GM20431 (cell line): ENCODE data around the gene XCL1.

ENCODE experiments used
- in situ Hi-C: fragments of 300-500 bp; cut with MseI, MboI; formaldehyde crosslinking; loops from one replicate; pipeline ENCODE4 v1.15.0; 2020; ENCODE audit warnings: low sequenced_read_pairs; ENCODE audit not compliant: unreplicated experiment

Gene XCL1

GRCh38 chr1:168598892-168599291 lies 22.5 kb downstream of the XCL1 start:
- in situ Hi-C loops, result loop anchor here (25.0 kb wide), 1 partner anchor 262 kb away; no protein-coding TSS in a partner anchor

DNA sequence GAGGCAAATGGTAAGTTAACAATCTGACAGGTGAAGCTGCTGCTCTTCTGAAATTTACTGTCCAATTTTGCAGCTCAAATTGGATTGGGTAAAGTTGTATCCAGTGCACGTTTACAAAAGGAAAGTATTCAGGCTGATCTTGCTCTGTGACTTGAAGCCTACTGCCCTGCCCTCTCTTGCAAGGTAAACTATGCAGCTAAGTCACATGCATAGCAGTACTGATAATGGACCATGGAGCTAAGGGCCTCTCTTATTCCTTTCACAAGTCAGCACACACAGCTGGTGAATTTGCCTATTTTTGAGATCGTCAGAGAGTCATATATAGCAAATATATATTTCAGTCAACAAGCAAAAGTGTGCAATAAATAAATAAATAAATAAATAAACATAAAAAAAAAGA lies 23.2 kb downstream of the XCL1 start:
- in situ Hi-C loops, result loop anchor here (25.0 kb wide), 3 partner anchors 262 to 738 kb away; no protein-coding TSS in a partner anchor

DNA sequence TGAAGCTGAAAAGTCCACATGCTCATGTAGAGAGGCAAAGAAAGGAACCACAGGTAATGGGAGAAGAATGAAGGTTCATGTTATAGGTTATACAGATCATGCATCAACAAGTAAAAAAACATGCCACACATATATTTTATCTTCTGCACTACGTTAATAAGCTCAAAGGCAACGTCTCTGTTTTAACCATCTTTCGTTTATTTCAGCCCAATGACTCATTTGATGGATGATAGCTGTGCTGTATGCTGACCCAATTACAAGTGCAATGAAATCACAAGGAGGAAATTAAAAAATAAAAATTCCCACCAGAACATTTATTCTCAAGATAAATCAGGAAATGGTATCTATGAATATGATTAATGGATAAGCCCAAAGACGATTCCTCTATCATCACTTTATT lies 24.6 kb downstream of the XCL1 start:
- in situ Hi-C loops, result loop anchor here (25.0 kb wide), 2 partner anchors 536 to 736 kb away; no protein-coding TSS in a partner anchor

DNA sequence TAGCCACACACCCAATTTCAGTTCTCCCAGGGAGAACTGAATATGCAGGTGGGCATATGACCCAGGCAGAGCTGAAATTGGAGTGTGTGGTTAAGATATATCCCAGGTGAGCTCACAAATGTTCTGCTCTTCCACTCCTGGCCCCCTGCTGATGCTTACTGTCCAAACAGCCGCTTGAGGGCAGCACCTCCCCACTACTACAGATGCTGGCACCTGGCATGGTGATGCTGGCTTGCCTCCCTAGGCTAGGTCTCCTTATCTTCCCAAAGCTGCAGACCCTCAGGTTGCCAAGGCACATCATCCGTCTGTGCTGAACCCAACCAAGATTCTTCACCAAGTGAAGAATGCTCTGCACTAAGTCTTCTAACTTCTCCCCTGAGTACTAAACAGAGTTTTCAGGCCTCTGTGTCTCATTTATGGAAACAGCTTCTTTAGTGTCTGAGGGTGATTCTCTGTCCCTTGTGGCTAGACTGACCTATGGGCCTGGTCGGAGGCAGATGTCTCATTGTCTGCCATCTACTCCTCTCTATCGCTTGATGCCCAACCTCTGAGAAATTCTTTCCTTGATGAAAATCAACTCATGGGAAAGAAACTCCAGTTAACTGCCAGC lies 27.2 kb downstream of the XCL1 start:
- in situ Hi-C loops, result loop anchor here (25.0 kb wide), 2 partner anchors 534 to 734 kb away; no protein-coding TSS in a partner anchor

- in situ Hi-C loops, result loop anchor here (25.0 kb wide), 2 partner anchors 532 to 732 kb away; no protein-coding TSS in a partner anchor
Measured at GRCh38 chr1:168605443-168605842, 29.0 kb downstream of the XCL1 start.

DNA sequence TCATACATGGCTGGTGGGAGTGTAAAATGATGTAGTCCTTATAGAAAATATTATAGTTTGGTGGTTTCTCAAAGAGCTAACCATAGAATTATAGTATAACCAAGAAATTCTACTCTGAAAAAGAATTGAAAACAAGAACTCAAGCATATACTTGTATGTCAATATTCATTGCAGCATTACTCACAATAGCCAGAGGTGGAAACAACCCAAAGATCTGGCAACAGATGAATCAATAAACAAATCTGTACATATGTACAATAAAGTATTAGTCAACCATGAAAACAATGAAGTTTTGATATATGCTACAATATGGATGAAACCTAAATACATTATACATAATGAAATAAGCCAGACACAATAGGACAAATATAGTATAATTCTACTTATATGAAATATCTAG lies 29.7 kb downstream of the XCL1 start:
- in situ Hi-C loops, result loop anchor here (25.0 kb wide), 2 partner anchors 531 to 731 kb away; no protein-coding TSS in a partner anchor

GRCh38 chr1:168607872-168608428 lies 31.5 kb downstream of the XCL1 start:
- in situ Hi-C loops, result loop anchor here (25.0 kb wide), 2 partner anchors 529 to 729 kb away; no protein-coding TSS in a partner anchor

DNA sequence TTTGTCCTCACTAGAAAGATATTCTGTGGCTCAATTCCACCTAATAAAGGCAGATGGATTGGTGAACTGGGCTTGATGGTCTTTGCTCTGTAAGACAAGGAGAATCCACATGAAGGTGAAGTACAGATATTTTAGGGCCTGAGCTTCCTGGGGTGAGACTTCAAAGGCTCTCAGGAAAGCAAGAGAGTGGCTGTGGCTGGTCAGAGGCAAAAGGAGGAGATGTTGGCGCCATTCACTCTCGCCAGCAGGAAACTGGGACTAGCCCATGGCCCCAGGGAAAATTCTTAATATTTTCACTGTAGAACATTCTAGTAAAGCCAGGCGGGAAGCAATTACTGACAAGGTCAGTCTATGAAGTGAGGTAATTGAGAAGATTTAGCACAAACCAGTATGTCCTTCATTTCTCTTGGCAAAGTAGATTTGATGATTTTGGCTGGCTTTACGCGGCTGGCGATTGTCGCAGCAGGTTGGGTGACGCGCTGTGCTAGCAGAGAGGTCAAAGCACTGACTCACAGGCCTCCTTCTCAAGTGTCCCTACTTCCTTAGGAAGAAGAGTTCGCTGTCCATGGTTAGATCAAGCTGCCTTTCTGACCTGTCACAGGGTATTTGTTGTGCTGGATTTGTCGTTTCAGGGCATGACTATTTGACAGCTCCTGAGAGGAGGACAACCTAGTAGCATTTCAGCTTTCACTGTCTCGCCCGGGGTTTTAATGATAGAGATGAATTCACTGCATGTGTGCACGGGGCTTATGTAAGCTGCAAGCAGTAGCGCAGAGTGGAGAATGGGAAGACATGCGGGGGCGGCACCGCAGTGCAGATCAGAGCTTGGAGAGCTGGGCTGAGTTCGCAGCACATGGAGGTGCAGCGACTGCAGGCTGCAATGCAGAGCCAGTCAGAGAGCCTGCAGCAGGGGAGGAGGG lies 32.7 kb downstream of the XCL1 start:
- in situ Hi-C loops, result loop anchor here (25.0 kb wide), 2 partner anchors 528 to 728 kb away; no protein-coding TSS in a partner anchor

- in situ Hi-C loops, result loop anchor here (25.0 kb wide), 2 partner anchors 527 to 727 kb away; no protein-coding TSS in a partner anchor
Measured at GRCh38 chr1:168609741-168610510, 33.5 kb downstream of the XCL1 start.

- in situ Hi-C loops, result loop anchor here (25.0 kb wide), 2 partner anchors 524 to 724 kb away; no protein-coding TSS in a partner anchor
Measured at GRCh38 chr1:168613038-168613451, 36.6 kb downstream of the XCL1 start.

DNA sequence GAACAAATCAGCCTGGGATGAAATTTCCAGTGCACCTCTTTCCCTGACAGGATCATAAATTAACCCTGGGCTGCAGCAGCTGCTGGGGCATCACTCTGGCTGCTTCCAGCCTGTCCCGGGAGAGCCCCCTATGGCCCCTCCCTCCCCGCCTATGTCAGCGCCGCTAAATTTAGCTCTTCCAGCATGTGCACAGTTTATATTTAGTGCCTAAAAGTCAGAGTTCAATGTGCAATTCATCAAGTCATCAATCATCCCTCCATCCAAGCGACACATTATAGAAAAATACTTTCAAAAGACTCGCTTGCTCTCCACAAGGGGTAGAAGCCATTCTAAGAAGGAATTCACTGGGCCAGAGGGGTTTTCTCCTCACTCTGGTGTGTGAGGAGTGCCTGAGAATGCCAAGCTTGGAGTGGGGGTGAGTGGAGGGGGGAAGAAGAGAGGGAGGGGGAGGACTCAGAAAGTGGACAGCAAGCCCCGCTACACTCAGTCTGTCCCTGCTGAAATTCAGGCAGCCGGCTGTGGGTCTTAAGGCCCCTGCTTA lies 37.4 kb downstream of the XCL1 start:
- in situ Hi-C loops, result loop anchor here (25.0 kb wide), 2 partner anchors 524 to 724 kb away; no protein-coding TSS in a partner anchor

DNA sequence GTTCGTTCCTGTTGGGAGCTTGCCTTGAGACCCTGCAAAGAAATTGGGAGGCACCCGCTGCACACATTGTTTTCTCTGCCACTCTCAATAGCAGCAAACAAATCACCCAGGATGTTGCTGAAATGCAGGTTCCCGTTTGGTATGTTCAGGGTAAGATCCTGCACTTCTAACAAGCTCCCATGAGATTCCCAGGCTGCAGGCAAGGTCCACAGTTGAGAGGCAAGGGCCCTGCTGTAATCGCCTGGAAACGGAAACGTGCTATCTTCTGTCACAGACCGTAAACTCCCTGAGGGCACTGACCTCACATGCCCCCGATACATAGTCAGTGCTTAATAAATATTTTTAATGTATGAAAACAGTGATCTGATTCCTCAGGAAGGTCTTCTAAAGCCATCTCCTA lies 37.8 kb downstream of the XCL1 start:
- in situ Hi-C loops, result loop anchor here (25.0 kb wide), 2 partner anchors 523 to 723 kb away; no protein-coding TSS in a partner anchor

DNA sequence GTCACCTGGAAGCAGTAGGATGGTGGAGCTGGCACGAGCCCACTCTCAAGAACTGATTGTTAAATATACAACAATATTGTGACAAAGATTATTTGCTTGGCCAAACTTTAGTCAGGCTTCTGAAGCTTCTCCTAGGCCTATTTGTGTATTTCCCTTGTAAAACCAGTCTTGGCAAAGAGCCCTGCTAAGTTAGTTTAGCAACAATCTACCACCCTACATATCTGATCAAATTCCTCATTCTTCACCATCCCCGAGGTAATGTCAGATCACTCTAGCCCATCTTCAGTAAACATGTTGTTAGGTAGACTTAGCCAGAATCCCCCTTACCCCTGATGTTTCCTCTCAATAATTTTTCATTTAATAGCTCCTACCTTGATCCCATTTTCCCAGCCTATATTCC lies 39.6 kb downstream of the XCL1 start:
- in situ Hi-C loops, result loop anchor here (25.0 kb wide), 2 partner anchors 521 to 721 kb away; no protein-coding TSS in a partner anchor

- in situ Hi-C loops, result loop anchor here (25.0 kb wide), 2 partner anchors 519 to 719 kb away; no protein-coding TSS in a partner anchor
Measured at GRCh38 chr1:168617974-168618750, 41.8 kb downstream of the XCL1 start.

- in situ Hi-C loops, result loop anchor here (25.0 kb wide), 2 partner anchors 518 to 718 kb away; no protein-coding TSS in a partner anchor
Measured at GRCh38 chr1:168618886-168619285, 42.5 kb downstream of the XCL1 start.

DNA sequence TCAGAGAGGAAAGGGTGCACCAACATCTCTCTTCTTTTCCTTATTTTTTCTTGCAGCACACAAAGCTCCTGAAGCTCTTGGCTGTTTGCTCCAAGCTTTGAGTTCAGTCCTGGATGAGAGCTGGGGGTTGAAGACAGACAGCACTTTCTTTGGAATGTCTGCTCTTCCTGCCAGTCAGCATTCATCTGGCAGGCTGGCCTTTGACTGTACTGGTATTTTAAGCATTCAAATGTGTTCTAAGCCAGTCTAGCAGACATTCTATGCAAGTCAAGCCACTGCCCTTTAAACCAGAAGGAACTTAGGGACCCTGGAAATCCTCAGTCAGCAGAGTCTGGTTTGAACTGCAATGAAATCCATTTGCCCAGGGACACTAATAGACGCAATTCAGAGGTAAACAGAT lies 45.0 kb downstream of the XCL1 start:
- in situ Hi-C loops, result loop anchor here (25.0 kb wide), 2 partner anchors 516 to 716 kb away; no protein-coding TSS in a partner anchor

GRCh38 chr1:168623003-168623828 lies 46.8 kb downstream of the XCL1 start:
- in situ Hi-C loops, result loop anchor here (25.0 kb wide), 2 partner anchors 514 to 714 kb away; no protein-coding TSS in a partner anchor
